LNCAP (cell line): ENCODE data around the gene ADAMTS9.

ENCODE experiments used
- CTCF ChIP-seq: fragments of 450-650 bp; IDR thresholded peaks from 2 replicates; pipeline ENCODE4 v1.5.1; 2017; ENCODE audit warnings: mild to moderate bottlenecking

The ADAMTS9 gene

GRCh38 chr3:64554096-64554920 is 133.5 kb downstream of the ADAMTS9 start:
- TF ChIP-seq CTCF = no peak

GRCh38 chr3:64552966-64553365 is 134.8 kb downstream of the ADAMTS9 start:
- TF ChIP-seq CTCF = no peak

DNA sequence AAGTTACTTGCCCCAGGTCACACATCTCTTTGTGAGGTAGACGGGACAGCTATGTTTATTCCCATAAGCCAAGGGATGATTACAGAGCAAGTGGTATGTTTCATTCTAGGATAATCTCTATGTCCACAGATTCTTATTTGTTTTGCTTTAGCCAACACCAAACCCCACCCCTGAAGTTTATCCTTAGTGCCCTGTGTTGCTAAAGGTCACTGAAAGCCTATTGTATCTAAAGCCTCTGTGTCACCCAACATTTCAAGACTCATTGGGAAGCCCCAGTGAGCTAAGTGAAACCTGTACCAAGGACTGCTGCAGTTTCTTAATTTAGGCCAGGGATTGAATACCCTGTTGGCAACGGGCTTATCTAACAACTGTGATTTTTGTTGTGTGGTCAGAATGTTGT is 135.6 kb downstream of the ADAMTS9 start:
- TF ChIP-seq CTCF = no peak

GRCh38 chr3:64551697-64552096 is 136.1 kb downstream of the ADAMTS9 start:
- TF ChIP-seq CTCF = no peak

DNA sequence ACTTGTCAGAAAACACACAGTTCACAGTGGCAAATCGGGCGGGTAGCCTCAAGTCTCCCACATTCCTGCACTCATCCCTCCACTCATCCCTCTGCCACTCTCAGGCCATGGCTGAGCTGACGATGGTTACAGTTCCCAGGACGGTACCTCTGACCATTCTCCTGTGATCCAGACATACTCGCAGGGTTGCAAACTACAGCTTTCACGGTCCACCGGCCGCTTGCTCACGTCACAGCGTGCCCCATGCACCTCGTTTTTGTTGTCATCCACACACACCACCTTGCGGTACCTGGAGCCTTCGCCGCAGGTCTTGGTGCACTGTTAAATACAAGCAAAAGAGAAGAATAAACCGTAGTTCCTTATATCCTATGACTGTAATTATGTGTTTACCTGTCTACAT is 137.1 kb downstream of the ADAMTS9 start:
- no peak for TF ChIP-seq CTCF

DNA sequence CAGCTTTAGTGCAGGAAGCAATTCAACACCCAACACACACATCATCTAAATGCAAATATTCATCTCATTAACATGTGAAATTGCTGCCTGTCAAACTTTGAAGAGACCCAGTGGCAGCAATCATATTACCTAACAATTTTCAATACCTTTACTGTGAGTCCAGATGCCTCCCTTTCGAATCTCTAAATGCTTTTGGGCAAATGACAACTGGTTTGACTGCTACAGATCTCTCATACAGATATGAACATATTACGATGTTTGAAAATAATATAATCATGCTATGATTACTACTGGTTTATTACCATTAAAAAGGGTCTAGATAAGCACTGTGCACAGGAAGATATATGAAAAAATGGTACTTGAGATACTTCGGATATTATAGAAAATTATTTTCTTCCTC is 137.9 kb downstream of the ADAMTS9 start:
- no peak for TF ChIP-seq CTCF

DNA sequence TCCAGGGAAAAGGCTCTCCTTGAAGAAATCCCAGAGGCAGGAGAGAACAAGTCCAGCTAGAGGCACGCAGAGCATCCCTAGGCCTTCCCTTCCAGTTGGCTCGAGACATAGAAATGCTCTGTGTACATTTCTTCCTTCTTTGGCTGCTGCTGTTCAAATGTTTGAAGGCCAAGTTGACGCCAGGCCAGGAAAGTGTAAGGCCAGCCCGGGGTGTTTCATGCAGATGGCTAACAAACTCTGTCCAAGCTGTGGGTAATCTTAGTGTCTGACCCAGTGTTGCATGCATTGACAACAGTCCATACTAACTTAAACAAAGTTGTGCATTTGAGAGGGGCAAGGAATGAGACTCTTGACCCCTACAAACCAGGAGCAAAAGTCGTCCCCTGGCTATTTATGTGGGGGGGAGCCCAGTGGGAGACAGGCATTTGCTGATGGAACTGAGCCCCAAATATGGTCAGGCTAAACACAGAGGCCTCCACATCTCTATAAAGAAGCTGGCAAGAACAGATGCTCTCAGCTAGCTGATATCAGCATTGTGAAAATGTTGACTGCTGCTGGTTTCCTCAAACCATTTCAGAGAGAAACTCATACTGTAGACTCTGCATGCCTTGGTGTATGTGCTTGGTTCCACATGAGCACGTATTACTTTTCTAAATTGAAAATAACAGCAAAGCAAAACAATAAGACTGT is 139.5 kb downstream of the ADAMTS9 start:
- TF ChIP-seq CTCF = no peak
